Loucy (cell line): ENCODE measurements around the gene ANKRD60.

ENCODE experiments used
- H2AFZ ChIP-seq: fragments of 200-600 bp; sonication (generic); 2 replicates; pipeline ENCODE4 v1.6.0; 2016; ENCODE audit warnings: antibody characterized with exemption, mild to moderate bottlenecking, low read length, moderate library complexity
- H3F3A ChIP-seq: fragments of 200-600 bp; 2 replicates; pipeline ENCODE4 v1.6.0; 2016; ENCODE audit warnings: antibody characterized with exemption, low read depth, mild to moderate bottlenecking
- H3K27me3 ChIP-seq: fragments of 200-600 bp; sonication (generic); 2 replicates; pipeline ENCODE4 v1.6.1; 2014; ENCODE audit warnings: low read length, mild to moderate bottlenecking; ENCODE audit not compliant: insufficient read depth, poor library complexity, severe bottlenecking
- H3K36me3 ChIP-seq: fragments of 200-600 bp; sonication (generic); 2 replicates; pipeline ENCODE4 v1.6.1; 2016; ENCODE audit warnings: low read length; ENCODE audit not compliant: insufficient read depth
- H3K4me1 ChIP-seq: fragments of 200-600 bp; sonication (generic); 2 replicates; pipeline ENCODE4 v1.5.1; 2014; ENCODE audit warnings: low read length, mild to moderate bottlenecking; ENCODE audit not compliant: insufficient read depth, poor library complexity, severe bottlenecking
- H3K4me2 ChIP-seq: fragments of 200-600 bp; sonication (generic); 2 replicates; pipeline ENCODE4 v1.6.0; 2014; ENCODE audit warnings: antibody characterized with exemption, low read length, low read depth, mild to moderate bottlenecking; ENCODE audit not compliant: poor library complexity, severe bottlenecking
- H3K4me3 ChIP-seq: fragments of 200-600 bp; sonication (generic); 2 replicates; pipeline ENCODE4 v1.5.1; 2014; ENCODE audit warnings: low read length, mild to moderate bottlenecking, mixed read lengths; ENCODE audit not compliant: poor library complexity, severe bottlenecking
- H3K79me2 ChIP-seq: fragments of 200-600 bp; sonication (generic); 2 replicates; pipeline ENCODE4 v1.6.1; 2014; ENCODE audit warnings: low read length; ENCODE audit not compliant: insufficient read depth
- H3K9ac ChIP-seq: fragments of 200-600 bp; sonication (generic); 2 replicates; pipeline ENCODE4 v1.6.0; 2014; ENCODE audit warnings: mild to moderate bottlenecking, low read depth, low read length, moderate library complexity; ENCODE audit not compliant: poor library complexity, severe bottlenecking
- H3K9me2 ChIP-seq: fragments of 200-600 bp; sonication (generic); replicated peaks from 2 replicates; pipeline ENCODE4 v1.6.1; 2016; ENCODE audit warnings: low read depth, low read length, mixed read lengths
- H3K9me3 ChIP-seq: fragments of 200-600 bp; sonication (generic); 2 replicates; pipeline ENCODE4 v1.6.1; 2014; ENCODE audit warnings: mild to moderate bottlenecking, antibody characterized with exemption, low read length, low read depth; ENCODE audit not compliant: insufficient read depth
- H4K20me1 ChIP-seq: fragments of 200-600 bp; sonication (generic); 2 replicates; pipeline ENCODE4 v1.6.0; 2014; ENCODE audit warnings: antibody characterized with exemption, low read length, mild to moderate bottlenecking; ENCODE audit not compliant: insufficient read depth, poor library complexity, severe bottlenecking
- CTCF ChIP-seq: fragments of 200-600 bp; sonication (generic); conservative IDR thresholded peaks from 2 replicates; pipeline ENCODE4 v1.5.1; 2014; ENCODE audit warnings: mild to moderate bottlenecking, antibody characterized with exemption, low read length
- EZH2phosphoT487 ChIP-seq: fragments of 200-600 bp; IDR thresholded peaks from 2 replicates; pipeline ENCODE4 v1.6.1; 2018; ENCODE audit warnings: antibody characterized with exemption, mild to moderate bottlenecking, moderate library complexity, borderline replicate concordance

The ANKRD60 gene

DNA sequence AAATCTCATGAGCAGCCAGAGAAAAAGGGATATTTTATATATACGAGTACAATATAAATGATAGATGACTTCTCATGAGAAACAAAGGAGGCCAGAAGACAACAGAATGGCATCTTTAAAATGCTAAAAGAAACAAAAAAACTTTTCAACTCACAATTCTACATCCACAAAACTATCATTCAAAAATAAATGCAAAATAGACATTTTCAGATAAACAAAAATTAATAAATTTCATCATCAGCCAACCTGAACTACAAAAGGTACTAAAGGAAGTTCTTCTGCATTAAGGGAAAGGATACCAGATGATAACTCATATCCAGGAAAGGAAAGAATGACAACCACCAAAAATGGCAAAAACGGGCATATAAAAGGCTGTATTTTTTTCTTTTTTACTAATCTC is 27.9 kb upstream of the ANKRD60 start:
- H3K9me2 ChIP-seq = no peaks in the 10 kb centered on the region
- no peaks in the 10 kb centered on the region for H3K79me2 ChIP-seq
- H3K4me1 ChIP-seq = peaks cover 7% of the 10 kb centered on the region
- peak overlapping the region; percentile 3; the same call in 1 of the 2 replicates for H2AFZ ChIP-seq
- no peaks in the 10 kb centered on the region for H3K27me3 ChIP-seq
- peak overlapping the region; percentile 6 for H3K4me2 ChIP-seq
- H3K4me3 ChIP-seq = no peak overlapping the region
- no peak overlapping the region for H3K9ac ChIP-seq
- H3F3A ChIP-seq = no peaks in the 10 kb centered on the region
- TF ChIP-seq EZH2phosphoT487 = no peak
- no peak for TF ChIP-seq CTCF
- H3K36me3 ChIP-seq = no peaks in the 10 kb centered on the region
- H3K9me3 ChIP-seq = no peaks in the 10 kb centered on the region
- H4K20me1 ChIP-seq = no peaks in the 10 kb centered on the region

DNA sequence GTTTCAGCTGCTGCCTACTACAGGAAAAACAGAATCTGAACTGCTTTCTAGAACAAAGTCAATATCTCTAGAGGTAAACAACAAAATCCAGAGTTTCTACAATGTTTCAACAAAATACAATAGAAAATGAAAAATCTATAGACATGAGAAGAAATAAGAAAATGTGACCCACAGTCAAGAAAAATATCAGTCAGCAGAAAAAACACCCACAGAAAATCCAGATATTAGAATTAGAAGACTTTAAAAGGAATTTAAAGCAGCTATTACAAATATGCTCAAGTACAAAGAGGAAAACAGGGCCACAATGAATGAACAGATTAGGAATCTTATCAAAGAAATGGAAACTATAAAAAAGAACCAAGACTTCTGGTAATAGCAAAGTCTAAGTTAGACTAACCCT is 26.4 kb upstream of the ANKRD60 start:
- Histone ChIP-seq H3K9me3 (no peaks in the 10 kb centered on the region), H3K36me3 (no peaks in the 10 kb centered on the region), H3K9ac (no peak overlapping the region), H3K4me1 (peaks cover 7% of the 10 kb centered on the region), H3K4me2 (no peak overlapping the region), H4K20me1 (no peaks in the 10 kb centered on the region), H3F3A (no peaks in the 10 kb centered on the region), H3K9me2 (no peaks in the 10 kb centered on the region), H3K4me3 (no peak overlapping the region), H2AFZ (no peak overlapping the region), H3K27me3 (no peaks in the 10 kb centered on the region), H3K79me2 (no peaks in the 10 kb centered on the region)
- TF ChIP-seq EZH2phosphoT487 (no peak), CTCF (no peak)

GRCh38 chr20:58251979-58252591 is 23.6 kb upstream of the ANKRD60 start:
- Histone ChIP-seq H4K20me1 (no peaks in the 10 kb centered on the region), H3K9ac (no peak overlapping the region), H3K9me2 (no peaks in the 10 kb centered on the region), H3K27me3 (no peaks in the 10 kb centered on the region), H3K4me3 (no peak overlapping the region), H3K79me2 (no peaks in the 10 kb centered on the region), H3K36me3 (no peaks in the 10 kb centered on the region), H3F3A (no peaks in the 10 kb centered on the region), H3K9me3 (no peaks in the 10 kb centered on the region), H2AFZ (no peak overlapping the region), H3K4me1 (peaks cover 7% of the 10 kb centered on the region), H3K4me2 (no peak overlapping the region)
- TF ChIP-seq CTCF = no peak
- TF ChIP-seq EZH2phosphoT487 = no peak
